Mammary epithelial cell (primary cell): ENCODE results near the gene TET3.

Experiments
- CTCF ChIP-seq, 2 donors: IDR thresholded peaks in 1 of 2; conservative IDR thresholded peaks in 1 of 2; 2 replicates each; pipeline ENCODE4 v1.5.1; 2011 to 2012; ENCODE audit warnings: inconsistent platforms in 2 of 2, low read length in 2 of 2, mild to moderate bottlenecking in 2 of 2, control low read depth in 1 of 2, low read depth in 1 of 2; ENCODE audit not compliant: insufficient read depth in 1 of 2; ENCODE audit errors: extremely low read depth in 1 of 2
- EZH2 ChIP-seq: IDR thresholded peaks from 2 replicates; pipeline ENCODE4 v1.6.1; 2012; ENCODE audit warnings: low read length, inconsistent platforms, borderline replicate concordance

DNA sequence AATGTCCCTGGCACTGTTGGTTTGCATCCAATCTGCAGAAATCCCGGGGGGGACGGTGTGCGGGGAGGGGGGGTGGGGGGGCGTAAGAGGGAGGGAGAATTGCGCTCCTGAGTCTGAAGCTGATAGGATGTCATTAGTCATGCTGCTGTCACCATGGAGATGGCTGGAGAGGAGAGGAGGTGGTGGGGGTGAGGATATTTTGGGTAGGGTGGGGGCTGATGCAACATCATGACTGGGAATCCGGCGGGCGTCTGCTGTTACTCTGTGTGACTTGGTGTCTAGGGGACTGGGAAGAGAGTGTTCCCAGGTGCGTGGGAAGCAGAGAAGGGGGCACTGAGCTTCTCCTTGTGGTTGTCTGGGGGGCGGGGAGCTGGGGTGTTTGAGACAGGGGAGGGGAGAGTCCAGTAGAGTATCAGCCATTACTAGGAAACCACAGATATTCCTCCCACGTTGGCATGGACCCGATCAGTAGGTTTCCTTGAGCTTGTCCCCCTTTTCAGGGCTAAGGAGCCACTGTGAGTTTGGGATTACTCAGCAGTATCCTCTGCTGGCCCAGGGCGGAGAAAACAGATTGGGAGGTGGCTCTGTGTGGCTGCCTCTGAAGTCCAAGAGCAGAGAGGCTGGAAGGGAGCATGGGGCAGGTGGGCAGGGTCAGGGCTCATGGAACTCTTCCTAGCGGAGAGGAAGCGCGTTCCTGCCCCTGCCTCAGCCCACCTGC, 18.9 kb downstream of the TET3 start:
- TF ChIP-seq CTCF (conservative IDR thresholded peaks at IDR 0.05 in 1 of 2, IDR thresholded peaks at IDR 0.05 in 1 of 2; ENCODE audit: extremely low read depth in 1 of 2, insufficient read depth in 1 of 2, low read depth in 1 of 2, low read length in 2 of 2): peak in 1 of 2 donors; percentile 12
- TF ChIP-seq EZH2: no peak
